ENCODE data around the gene KCTD16.

DNA sequence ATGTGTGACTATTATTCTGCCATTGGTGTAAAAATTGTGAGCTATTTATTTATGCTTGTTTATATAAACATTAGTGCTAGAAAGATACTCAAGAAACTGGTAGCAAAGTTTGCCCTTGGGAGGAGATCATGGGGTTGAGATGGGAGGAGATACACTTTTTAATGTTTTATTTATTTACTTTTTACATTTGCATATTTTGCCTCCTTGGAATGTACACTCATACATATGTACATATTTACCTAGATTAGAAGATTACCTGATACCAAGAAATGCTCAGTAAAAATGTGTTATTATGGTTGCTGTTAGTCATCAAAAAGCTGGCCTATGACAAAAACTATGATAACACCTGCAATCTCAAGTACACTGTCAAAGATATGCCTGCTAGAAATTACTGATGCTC, 195.2 kb downstream of the KCTD16 start:
- TF ChIP-seq POLR2AphosphoS5 (IDR thresholded peaks at IDR 0.05; ENCODE audit: low read depth, low read length) (no peak), SIN3A (IDR thresholded peaks at IDR 0.05; ENCODE audit: low read depth) (no peak), POLR2A (IDR thresholded peaks at IDR 0.05; ENCODE audit: borderline replicate concordance, extremely low read depth, insufficient read depth, insufficient read length) (no peak), ZNF274 (IDR thresholded peaks at IDR 0.05; ENCODE audit: low read depth, low read length) (no peak), YY1 (IDR thresholded peaks at IDR 0.05; ENCODE audit: extremely low read depth, insufficient replicate concordance, low read depth, low read length) (no peak), EZH2 (IDR thresholded peaks at IDR 0.05) (no peak), CEBPB (IDR thresholded peaks at IDR 0.05; ENCODE audit: low read depth) (no peak)
- TF ChIP-seq, protein P1, sequence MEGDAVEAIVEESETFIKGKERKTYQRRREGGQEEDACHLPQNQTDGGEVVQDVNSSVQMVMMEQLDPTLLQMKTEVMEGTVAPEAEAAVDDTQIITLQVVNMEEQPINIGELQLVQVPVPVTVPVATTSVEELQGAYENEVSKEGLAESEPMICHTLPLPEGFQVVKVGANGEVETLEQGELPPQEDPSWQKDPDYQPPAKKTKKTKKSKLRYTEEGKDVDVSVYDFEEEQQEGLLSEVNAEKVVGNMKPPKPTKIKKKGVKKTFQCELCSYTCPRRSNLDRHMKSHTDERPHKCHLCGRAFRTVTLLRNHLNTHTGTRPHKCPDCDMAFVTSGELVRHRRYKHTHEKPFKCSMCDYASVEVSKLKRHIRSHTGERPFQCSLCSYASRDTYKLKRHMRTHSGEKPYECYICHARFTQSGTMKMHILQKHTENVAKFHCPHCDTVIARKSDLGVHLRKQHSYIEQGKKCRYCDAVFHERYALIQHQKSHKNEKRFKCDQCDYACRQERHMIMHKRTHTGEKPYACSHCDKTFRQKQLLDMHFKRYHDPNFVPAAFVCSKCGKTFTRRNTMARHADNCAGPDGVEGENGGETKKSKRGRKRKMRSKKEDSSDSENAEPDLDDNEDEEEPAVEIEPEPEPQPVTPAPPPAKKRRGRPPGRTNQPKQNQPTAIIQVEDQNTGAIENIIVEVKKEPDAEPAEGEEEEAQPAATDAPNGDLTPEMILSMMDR (IDR thresholded peaks at IDR 0.05 in 2 of 3, conservative IDR thresholded peaks at IDR 0.05 in 1 of 3; ENCODE audit: borderline replicate concordance in 1 of 3, insufficient read depth in 1 of 3, low read depth in 2 of 3, low read length in 2 of 3), result no peak
- TF ChIP-seq, protein P2, sequence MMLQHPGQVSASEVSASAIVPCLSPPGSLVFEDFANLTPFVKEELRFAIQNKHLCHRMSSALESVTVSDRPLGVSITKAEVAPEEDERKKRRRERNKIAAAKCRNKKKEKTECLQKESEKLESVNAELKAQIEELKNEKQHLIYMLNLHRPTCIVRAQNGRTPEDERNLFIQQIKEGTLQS (IDR thresholded peaks at IDR 0.05), result no peak

All from HCT116 (cell line).